Fibroblast of lung (primary cell): ENCODE data around the gene HIBCH.

Source experiments
- CTCF ChIP-seq, 2 donors: IDR thresholded peaks in 1 of 2; conservative IDR thresholded peaks in 1 of 2; 1 replicate in 1 of 2; 2 replicates in 1 of 2; pipeline ENCODE4 v1.5.1; 2011 to 2012; ENCODE audit warnings: low read length in 2 of 2, control low read depth in 1 of 2, inconsistent platforms in 1 of 2, low read depth in 1 of 2, mild to moderate bottlenecking in 1 of 2
- EZH2 ChIP-seq: IDR thresholded peaks from 2 replicates; pipeline ENCODE4 v1.5.1; 2012; ENCODE audit warnings: low read length, control low read depth, mild to moderate bottlenecking; ENCODE audit errors: missing control alignments

DNA sequence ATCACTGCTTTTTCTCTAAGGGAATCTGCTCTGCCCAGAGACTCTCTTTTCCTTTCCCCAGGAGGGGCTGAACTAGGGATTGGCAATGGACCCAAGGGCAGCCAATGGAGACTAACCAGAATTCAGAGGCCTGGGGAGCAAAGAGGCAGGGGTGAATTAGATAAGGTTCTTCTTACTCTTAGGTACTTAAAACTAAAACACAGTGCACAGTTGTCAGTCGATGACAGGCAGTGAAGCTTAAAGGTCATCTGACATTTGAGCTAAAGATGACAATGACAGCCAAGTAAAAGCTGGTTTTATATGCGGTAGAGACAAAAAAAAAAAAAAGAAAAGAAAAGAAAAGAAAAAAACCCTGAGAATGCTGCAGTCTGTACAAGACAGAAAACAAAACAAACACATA is 57.8 kb downstream of the HIBCH start:
- TF ChIP-seq CTCF (conservative IDR thresholded peaks at IDR 0.05 in 1 of 2, IDR thresholded peaks at IDR 0.05 in 1 of 2; ENCODE audit: low read depth in 1 of 2, low read length in 2 of 2) (no peak), EZH2 (no peak)
